ENCODE data around the gene SH3GL2. TPM values are rescaled to one million over a fixed set of nuclear protein-coding genes. Genes with fewer than 3 reads are reported as not detected.

SH3GL2 gene
- total RNA-seq, 1 experiment from 2014 or later = not detected

DNA sequence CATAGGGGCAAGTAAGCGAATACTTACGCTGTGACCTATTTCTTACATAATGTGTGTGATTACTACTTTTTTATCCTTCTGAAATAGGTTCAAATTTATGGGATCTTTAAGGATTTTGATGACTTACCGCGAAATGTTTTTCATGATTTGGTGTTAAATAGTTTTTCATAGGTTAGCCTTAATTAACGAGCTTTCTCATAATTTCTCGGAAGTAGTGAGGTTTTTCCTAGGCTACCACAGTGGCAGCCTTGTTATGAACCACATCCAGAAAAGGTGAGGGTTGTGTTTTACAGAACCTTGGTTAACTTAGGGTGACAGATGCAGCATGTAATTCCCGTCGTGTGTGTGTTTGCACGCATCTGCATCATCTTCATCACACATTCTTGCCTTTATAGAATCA, 1.3 kb downstream of the SH3GL2 start:
- H3K27ac ChIP-seq (ENCODE audit: low read length) = no peak overlapping the region
- no TSS peak for BruUV-seq (replicated peaks)

DNA sequence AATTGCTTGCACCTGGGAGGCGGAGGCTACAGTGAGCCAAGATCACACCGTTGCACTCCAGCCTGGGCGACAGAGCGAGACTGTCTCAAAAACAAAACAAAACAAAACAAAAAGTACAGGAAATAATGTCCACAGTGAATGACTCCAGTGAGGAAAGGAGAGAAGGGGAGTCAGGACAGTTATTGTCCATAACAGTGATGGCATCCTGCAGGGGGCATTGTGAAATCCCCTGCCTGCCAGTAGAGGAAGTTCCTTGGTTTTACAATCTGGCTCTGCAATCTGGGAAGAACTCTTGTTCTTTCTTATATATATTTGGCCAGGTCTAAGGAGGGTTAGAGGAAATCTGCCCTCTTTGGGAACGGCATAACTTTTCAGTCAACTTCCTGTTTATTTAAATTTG, 8.2 kb downstream of the SH3GL2 start:
- ChIA-PET CTCF (no interaction called here), POLR2A (no interaction called here)
- DNase-seq (ENCODE audit: low read depth, low spot score) = no peak
- intact Hi-C loops (cut with micrococcal nuclease; ENCODE audit: unreplicated experiment) (no loop called here), in situ Hi-C loops (cut with HindIII; ENCODE audit: low pct_unique_long_range_greater_than_20kb, low sequenced_read_pairs) (no loop called here)
- ATAC-seq = no peak
- TF ChIP-seq, protein P1, sequence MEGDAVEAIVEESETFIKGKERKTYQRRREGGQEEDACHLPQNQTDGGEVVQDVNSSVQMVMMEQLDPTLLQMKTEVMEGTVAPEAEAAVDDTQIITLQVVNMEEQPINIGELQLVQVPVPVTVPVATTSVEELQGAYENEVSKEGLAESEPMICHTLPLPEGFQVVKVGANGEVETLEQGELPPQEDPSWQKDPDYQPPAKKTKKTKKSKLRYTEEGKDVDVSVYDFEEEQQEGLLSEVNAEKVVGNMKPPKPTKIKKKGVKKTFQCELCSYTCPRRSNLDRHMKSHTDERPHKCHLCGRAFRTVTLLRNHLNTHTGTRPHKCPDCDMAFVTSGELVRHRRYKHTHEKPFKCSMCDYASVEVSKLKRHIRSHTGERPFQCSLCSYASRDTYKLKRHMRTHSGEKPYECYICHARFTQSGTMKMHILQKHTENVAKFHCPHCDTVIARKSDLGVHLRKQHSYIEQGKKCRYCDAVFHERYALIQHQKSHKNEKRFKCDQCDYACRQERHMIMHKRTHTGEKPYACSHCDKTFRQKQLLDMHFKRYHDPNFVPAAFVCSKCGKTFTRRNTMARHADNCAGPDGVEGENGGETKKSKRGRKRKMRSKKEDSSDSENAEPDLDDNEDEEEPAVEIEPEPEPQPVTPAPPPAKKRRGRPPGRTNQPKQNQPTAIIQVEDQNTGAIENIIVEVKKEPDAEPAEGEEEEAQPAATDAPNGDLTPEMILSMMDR (IDR thresholded peaks at IDR 0.05) = no peak
- TF ChIP-seq, protein P2, sequence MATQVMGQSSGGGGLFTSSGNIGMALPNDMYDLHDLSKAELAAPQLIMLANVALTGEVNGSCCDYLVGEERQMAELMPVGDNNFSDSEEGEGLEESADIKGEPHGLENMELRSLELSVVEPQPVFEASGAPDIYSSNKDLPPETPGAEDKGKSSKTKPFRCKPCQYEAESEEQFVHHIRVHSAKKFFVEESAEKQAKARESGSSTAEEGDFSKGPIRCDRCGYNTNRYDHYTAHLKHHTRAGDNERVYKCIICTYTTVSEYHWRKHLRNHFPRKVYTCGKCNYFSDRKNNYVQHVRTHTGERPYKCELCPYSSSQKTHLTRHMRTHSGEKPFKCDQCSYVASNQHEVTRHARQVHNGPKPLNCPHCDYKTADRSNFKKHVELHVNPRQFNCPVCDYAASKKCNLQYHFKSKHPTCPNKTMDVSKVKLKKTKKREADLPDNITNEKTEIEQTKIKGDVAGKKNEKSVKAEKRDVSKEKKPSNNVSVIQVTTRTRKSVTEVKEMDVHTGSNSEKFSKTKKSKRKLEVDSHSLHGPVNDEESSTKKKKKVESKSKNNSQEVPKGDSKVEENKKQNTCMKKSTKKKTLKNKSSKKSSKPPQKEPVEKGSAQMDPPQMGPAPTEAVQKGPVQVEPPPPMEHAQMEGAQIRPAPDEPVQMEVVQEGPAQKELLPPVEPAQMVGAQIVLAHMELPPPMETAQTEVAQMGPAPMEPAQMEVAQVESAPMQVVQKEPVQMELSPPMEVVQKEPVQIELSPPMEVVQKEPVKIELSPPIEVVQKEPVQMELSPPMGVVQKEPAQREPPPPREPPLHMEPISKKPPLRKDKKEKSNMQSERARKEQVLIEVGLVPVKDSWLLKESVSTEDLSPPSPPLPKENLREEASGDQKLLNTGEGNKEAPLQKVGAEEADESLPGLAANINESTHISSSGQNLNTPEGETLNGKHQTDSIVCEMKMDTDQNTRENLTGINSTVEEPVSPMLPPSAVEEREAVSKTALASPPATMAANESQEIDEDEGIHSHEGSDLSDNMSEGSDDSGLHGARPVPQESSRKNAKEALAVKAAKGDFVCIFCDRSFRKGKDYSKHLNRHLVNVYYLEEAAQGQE (IDR thresholded peaks at IDR 0.05; ENCODE audit: insufficient read depth in 1 of 2, low read depth in 2 of 2, low read length in 1 of 2) = no peak
- no peak for TF ChIP-seq SIN3A (IDR thresholded peaks at IDR 0.05; ENCODE audit: borderline replicate concordance, insufficient read depth, low read depth, low read length)
- no peak for TF ChIP-seq TCF7L2 (IDR thresholded peaks at IDR 0.05; ENCODE audit: low read depth, low read length)
- no peak for TF ChIP-seq POLR2AphosphoS5 (IDR thresholded peaks at IDR 0.05; ENCODE audit: low read depth, low read length)
- Histone ChIP-seq H3K36me3 (ENCODE audit: control insufficient read depth, insufficient read depth, low read length) (no peaks in the 10 kb centered on the region), H3K27me3 (ENCODE audit: control insufficient read depth, insufficient read depth, low read length) (no peaks in the 10 kb centered on the region), H3K27ac (ENCODE audit: low read length) (no peak overlapping the region), H3K4me3 (ENCODE audit: low read depth in 2 of 2, low read length in 2 of 2) (no peak overlapping the region), H3K9me3 (ENCODE audit: control insufficient read depth, insufficient read depth, low read depth, low read length) (no peaks in the 10 kb centered on the region), H3K4me1 (ENCODE audit: control insufficient read depth, insufficient read depth, low read length) (no peaks in the 10 kb centered on the region)
- no TSS peak for BruUV-seq (replicated peaks)

More for the DNA sequence above, 1.3 kb downstream of the SH3GL2 start:
- ChIA-PET POLR2A (no interaction called here), CTCF (no interaction called here)
- Histone ChIP-seq H3K36me3 (ENCODE audit: control insufficient read depth, insufficient read depth, low read length) (no peaks in the 10 kb centered on the region), H3K4me3 (ENCODE audit: low read depth in 2 of 2, low read length in 2 of 2) (no peak overlapping the region), H3K4me1 (ENCODE audit: control insufficient read depth, insufficient read depth, low read length) (no peaks in the 10 kb centered on the region), H3K27me3 (ENCODE audit: control insufficient read depth, insufficient read depth, low read length) (no peaks in the 10 kb centered on the region), H3K9me3 (ENCODE audit: control insufficient read depth, insufficient read depth, low read depth, low read length) (no peaks in the 10 kb centered on the region)
- intact Hi-C loops (cut with micrococcal nuclease; ENCODE audit: unreplicated experiment) = no loop called here
- no peak for DNase-seq (ENCODE audit: low read depth, low spot score)
- TF ChIP-seq SIN3A (IDR thresholded peaks at IDR 0.05; ENCODE audit: borderline replicate concordance, insufficient read depth, low read depth, low read length) (no peak), POLR2AphosphoS5 (IDR thresholded peaks at IDR 0.05; ENCODE audit: low read depth, low read length) (no peak), TCF7L2 (IDR thresholded peaks at IDR 0.05; ENCODE audit: low read depth, low read length) (no peak)
- TF ChIP-seq, protein P2 (IDR thresholded peaks at IDR 0.05; ENCODE audit: insufficient read depth in 1 of 2, low read depth in 2 of 2, low read length in 1 of 2) = no peak
- TF ChIP-seq, protein P1 (IDR thresholded peaks at IDR 0.05) = no peak
- in situ Hi-C loops (cut with HindIII; ENCODE audit: low pct_unique_long_range_greater_than_20kb, low sequenced_read_pairs) = no loop called here
- no peak for ATAC-seq

Data from Panc1 (cell line).